HepG2 (cell line): ENCODE measurements around the gene CHRNB1. TPM values are rescaled to one million over a fixed set of nuclear protein-coding genes. Genes with fewer than 3 reads are reported as not detected.
A peak's percentile ranks its signal among the peaks of the same experiment; 100 is the strongest.

Experiments used
- CHD4 ChIP-seq: fragments of 200-600 bp; sonication (generic); IDR thresholded peaks from 2 replicates; pipeline ENCODE4 v1.7.0; 2017; ENCODE audit warnings: mild to moderate bottlenecking, low read length, borderline replicate concordance
- FOXC1 ChIP-seq: sonication (generic); formaldehyde crosslinking; IDR thresholded peaks from 2 replicates; pipeline ENCODE4 v1.8.0; 2022; ENCODE audit warnings: mild to moderate bottlenecking, missing genetic modification reagents, borderline replicate concordance
- HHEX ChIP-seq: IDR thresholded peaks from 2 replicates; pipeline ENCODE4 v1.6.1; 2016; ENCODE audit warnings: control low read depth
- JUN ChIP-seq: sonication (generic); formaldehyde crosslinking; IDR thresholded peaks from 2 replicates; pipeline ENCODE4 v1.4.0; 2020; ENCODE audit warnings: mild to moderate bottlenecking, missing genetic modification reagents
- MAF1 ChIP-seq: sonication (generic); formaldehyde crosslinking; IDR thresholded peaks from 2 replicates; pipeline ENCODE4 v1.5.0; 2020; ENCODE audit warnings: missing genetic modification reagents, borderline replicate concordance
- PHF21A ChIP-seq: sonication (generic); formaldehyde crosslinking; IDR thresholded peaks from 2 replicates; pipeline ENCODE4 v1.5.0; 2020; ENCODE audit warnings: mild to moderate bottlenecking, missing genetic modification reagents
- RFXANK ChIP-seq: IDR thresholded peaks from 2 replicates; pipeline ENCODE4 v1.6.1; 2016
- RNF2 ChIP-seq: fragments of 450-650 bp; conservative IDR thresholded peaks from 2 replicates; pipeline ENCODE4 v1.6.1; 2016; ENCODE audit warnings: low read depth
- SMAD1 ChIP-seq: sonication (generic); formaldehyde crosslinking; IDR thresholded peaks from 2 replicates; pipeline ENCODE4 v1.4.0; 2020; ENCODE audit warnings: missing genetic modification reagents, low read depth, mild to moderate bottlenecking, borderline replicate concordance
- SRSF1 ChIP-seq: fragments of 200-400 bp; formaldehyde crosslinking; optimal IDR thresholded peaks from 2 replicates; pipeline ENCODE3; 2017; ENCODE audit warnings: mild to moderate bottlenecking, low read depth, low read length, moderate library complexity
- ZMYM2 ChIP-seq: sonication (generic); formaldehyde crosslinking; IDR thresholded peaks from 2 replicates; pipeline ENCODE4 v1.8.0; 2022; ENCODE audit warnings: mild to moderate bottlenecking, missing genetic modification reagents
- ZNF34 ChIP-seq: sonication (generic); formaldehyde crosslinking; IDR thresholded peaks from 2 replicates; pipeline ENCODE4 v1.4.0; 2020; ENCODE audit warnings: mild to moderate bottlenecking, missing genetic modification reagents, borderline replicate concordance
- ZNF546 ChIP-seq: sonication (generic); formaldehyde crosslinking; conservative IDR thresholded peaks from 2 replicates; pipeline ENCODE4 v1.8.1; 2023; ENCODE audit warnings: mild to moderate bottlenecking, missing genetic modification reagents
- ZNF556 ChIP-seq: sonication (generic); formaldehyde crosslinking; IDR thresholded peaks from 2 replicates; pipeline ENCODE4 v1.4.0; 2020; ENCODE audit warnings: mild to moderate bottlenecking, missing genetic modification reagents, borderline replicate concordance
- ZNF614 ChIP-seq: IDR thresholded peaks from 2 replicates; pipeline ENCODE4 v1.6.1; 2018; ENCODE audit warnings: missing biosample characterization, missing genetic modification reagents, inconsistent platforms, borderline replicate concordance
- ZNF652 ChIP-seq: IDR thresholded peaks from 2 replicates; pipeline ENCODE4 v1.6.1; 2016; ENCODE audit warnings: low read depth, borderline replicate concordance
- ZNF780A ChIP-seq: sonication (generic); formaldehyde crosslinking; IDR thresholded peaks from 2 replicates; pipeline ENCODE4 v1.8.0; 2022; ENCODE audit warnings: mild to moderate bottlenecking, missing genetic modification reagents, moderate library complexity
- polyA plus RNA-seq, 8 experiments: library from polyadenylated mRNA; depleted of rRNA in 3 of 8; stranded (reverse) in 7 of 8; unstranded in 1 of 8; fragments of >200 nt; fragmentation: Illumina TruSeq in 4 of 8; extraction: Trizol in 4 of 8; gene quantifications; 2 replicates each; pipeline versions ENCODE4 v1.2.1 to v1.2.3, GENCODE V29; 2011 to 2016; ENCODE audit warnings: low read depth in 4 of 8, missing spikeins in 1 of 8, mixed read lengths in 1 of 8; ENCODE audit not compliant: insufficient read depth in 1 of 8
- total RNA-seq, 5 experiments: library from RNA; depleted of rRNA; stranded (reverse); fragments of >200 nt; fragmentation: Illumina TruSeq; extraction: Trizol; gene quantifications; 2 replicates each; pipeline ENCODE4 v1.2.3, GENCODE V29; 2016; ENCODE audit warnings: low read depth in 1 of 5
- TF ChIP-seq, protein P1 (sequence below): sonication (generic); formaldehyde crosslinking; IDR thresholded peaks from 2 replicates; pipeline ENCODE4 v1.5.0; 2020; ENCODE audit warnings: missing genetic modification reagents
- TF ChIP-seq, protein P2 (sequence below): sonication (generic); formaldehyde crosslinking; IDR thresholded peaks from 2 replicates; pipeline ENCODE4 v1.8.0; 2023; ENCODE audit warnings: mild to moderate bottlenecking, missing genetic modification reagents
- TF ChIP-seq, protein P3 (sequence below): sonication (generic); formaldehyde crosslinking; IDR thresholded peaks from 2 replicates; pipeline ENCODE4 v1.8.0; 2022; ENCODE audit warnings: missing genetic modification reagents, mild to moderate bottlenecking, inconsistent platforms, borderline replicate concordance
- TF ChIP-seq, protein P4 (sequence below): sonication (generic); formaldehyde crosslinking; IDR thresholded peaks from 2 replicates; pipeline ENCODE4 v1.8.1; 2022; ENCODE audit warnings: low read depth, mild to moderate bottlenecking, missing genetic modification reagents
- TF ChIP-seq, protein P5 (sequence below): sonication (generic); formaldehyde crosslinking; IDR thresholded peaks from 2 replicates; pipeline ENCODE4 v1.9.0; 2021; ENCODE audit warnings: missing genetic modification reagents, borderline replicate concordance

CHRNB1 gene
- total and polyA plus RNA-seq, 2 of the 13 experiments (the other 11 are each of a cell fraction or from before 2014, with no cell fraction given) = 5.4 to 33.7 TPM

DNA sequence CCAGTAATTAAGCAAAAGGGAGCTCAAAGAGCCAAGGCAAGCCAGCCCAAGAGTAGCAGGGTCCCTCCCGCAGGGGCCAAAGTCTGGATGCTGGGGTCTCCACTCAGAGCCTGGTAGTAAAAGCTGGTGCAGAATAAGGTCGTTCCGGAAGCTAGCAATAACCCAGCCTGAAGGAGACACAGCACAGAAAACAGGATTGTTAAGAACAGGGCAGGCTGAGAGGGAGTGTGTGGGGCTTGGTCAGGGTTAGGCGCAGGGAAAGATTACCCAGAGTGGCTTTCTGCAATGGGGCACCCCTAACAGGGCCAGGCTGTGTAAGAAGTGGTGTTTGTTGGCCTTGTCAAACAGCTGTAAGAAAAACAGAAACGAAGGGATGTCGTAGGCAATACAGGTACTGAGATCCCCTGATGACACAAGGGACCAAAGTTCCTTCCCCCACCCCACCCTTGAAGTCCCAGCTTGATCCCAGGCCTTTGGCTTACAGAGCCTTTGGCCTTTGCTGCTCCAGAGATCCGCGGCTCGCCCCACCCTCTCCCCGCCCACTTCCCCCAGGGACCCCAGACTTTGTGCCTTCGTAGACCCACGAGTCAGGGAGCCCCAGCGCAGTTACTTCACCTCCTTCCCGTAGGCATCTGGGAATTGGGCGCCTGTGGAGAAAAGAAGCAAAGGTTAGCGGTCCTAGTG is 41.7 kb upstream of the CHRNB1 start (continued):
- TF ChIP-seq, protein P1, sequence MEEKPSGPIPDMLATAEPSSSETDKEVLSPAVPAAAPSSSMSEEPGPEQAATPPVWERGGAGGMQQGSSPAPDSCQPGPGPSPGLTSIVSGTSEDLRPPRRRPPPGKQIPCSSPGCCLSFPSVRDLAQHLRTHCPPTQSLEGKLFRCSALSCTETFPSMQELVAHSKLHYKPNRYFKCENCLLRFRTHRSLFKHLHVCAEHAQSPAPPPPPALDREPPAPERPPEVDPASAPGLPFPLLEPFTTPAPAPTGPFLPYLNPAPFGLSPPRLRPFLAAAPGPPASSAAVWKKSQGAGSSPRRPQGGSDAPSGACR = peak; percentile 59; the same call in 1 of the 2 replicates
- TF ChIP-seq, protein P2, sequence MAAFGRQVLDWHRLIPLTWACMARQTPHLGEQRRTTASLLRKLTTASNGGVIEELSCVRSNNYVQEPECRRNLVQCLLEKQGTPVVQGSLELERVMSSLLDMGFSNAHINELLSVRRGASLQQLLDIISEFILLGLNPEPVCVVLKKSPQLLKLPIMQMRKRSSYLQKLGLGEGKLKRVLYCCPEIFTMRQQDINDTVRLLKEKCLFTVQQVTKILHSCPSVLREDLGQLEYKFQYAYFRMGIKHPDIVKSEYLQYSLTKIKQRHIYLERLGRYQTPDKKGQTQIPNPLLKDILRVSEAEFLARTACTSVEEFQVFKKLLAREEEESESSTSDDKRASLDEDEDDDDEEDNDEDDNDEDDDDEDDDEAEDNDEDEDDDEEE (CRISPR knock-in tag) = no peak
- TF ChIP-seq RFXANK (CRISPR knock-in tag) (no peak), SRSF1 (no peak), PHF21A (no peak; the same call in 1 of the 2 replicates), RNF2 (no peak), ZNF546 (CRISPR knock-in tag) (0 out of 2 replicates have a peak, but pooled peaks have one; percentile 10), ZNF614 (no peak), FOXC1 (CRISPR knock-in tag) (no peak), CHD4 (no peak), JUN (CRISPR knock-in tag) (no peak), HHEX (no peak), SMAD1 (CRISPR knock-in tag) (no peak), MAF1 (CRISPR knock-in tag) (no peak), ZMYM2 (no peak), ZNF780A (CRISPR knock-in tag) (no peak), ZNF34 (CRISPR knock-in tag) (no peak), ZNF652 (CRISPR knock-in tag) (peak; percentile 39; the same call in 1 of the 2 replicates), ZNF556 (CRISPR knock-in tag) (0 out of 2 replicates have a peak, but pooled peaks have one; percentile 5)
- TF ChIP-seq, protein P3, sequence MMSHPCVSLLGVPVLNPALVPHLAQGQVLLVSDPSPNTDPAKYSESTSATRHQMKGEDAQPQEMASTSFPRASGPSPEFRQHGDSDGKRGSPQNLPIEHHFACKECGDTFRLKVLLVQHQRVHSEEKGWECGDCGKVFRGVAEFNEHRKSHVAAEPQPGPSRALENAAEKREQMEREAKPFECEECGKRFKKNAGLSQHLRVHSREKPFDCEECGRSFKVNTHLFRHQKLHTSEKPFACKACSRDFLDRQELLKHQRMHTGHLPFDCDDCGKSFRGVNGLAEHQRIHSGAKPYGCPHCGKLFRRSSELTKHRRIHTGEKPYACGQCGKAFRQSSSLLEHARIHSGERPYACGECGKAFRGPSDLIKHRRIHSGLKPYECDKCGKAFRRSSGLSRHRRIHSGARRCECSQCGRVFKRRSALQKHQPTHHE (CRISPR knock-in tag) = no peak
- TF ChIP-seq, protein P4, sequence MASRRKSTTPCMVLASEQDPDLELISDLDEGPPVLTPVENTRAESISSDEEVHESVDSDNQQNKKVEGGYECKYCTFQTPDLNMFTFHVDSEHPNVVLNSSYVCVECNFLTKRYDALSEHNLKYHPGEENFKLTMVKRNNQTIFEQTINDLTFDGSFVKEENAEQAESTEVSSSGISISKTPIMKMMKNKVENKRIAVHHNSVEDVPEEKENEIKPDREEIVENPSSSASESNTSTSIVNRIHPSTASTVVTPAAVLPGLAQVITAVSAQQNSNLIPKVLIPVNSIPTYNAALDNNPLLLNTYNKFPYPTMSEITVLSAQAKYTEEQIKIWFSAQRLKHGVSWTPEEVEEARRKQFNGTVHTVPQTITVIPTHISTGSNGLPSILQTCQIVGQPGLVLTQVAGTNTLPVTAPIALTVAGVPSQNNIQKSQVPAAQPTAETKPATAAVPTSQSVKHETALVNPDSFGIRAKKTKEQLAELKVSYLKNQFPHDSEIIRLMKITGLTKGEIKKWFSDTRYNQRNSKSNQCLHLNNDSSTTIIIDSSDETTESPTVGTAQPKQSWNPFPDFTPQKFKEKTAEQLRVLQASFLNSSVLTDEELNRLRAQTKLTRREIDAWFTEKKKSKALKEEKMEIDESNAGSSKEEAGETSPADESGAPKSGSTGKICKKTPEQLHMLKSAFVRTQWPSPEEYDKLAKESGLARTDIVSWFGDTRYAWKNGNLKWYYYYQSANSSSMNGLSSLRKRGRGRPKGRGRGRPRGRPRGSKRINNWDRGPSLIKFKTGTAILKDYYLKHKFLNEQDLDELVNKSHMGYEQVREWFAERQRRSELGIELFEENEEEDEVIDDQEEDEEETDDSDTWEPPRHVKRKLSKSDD = no peak
- TF ChIP-seq, protein P5, sequence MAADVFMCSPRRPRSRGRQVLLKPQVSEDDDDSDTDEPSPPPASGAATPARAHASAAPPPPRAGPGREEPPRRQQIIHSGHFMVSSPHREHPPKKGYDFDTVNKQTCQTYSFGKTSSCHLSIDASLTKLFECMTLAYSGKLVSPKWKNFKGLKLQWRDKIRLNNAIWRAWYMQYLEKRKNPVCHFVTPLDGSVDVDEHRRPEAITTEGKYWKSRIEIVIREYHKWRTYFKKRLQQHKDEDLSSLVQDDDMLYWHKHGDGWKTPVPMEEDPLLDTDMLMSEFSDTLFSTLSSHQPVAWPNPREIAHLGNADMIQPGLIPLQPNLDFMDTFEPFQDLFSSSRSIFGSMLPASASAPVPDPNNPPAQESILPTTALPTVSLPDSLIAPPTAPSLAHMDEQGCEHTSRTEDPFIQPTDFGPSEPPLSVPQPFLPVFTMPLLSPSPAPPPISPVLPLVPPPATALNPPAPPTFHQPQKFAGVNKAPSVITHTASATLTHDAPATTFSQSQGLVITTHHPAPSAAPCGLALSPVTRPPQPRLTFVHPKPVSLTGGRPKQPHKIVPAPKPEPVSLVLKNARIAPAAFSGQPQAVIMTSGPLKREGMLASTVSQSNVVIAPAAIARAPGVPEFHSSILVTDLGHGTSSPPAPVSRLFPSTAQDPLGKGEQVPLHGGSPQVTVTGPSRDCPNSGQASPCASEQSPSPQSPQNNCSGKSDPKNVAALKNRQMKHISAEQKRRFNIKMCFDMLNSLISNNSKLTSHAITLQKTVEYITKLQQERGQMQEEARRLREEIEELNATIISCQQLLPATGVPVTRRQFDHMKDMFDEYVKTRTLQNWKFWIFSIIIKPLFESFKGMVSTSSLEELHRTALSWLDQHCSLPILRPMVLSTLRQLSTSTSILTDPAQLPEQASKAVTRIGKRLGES (CRISPR knock-in tag) = no peak
